Stimulated activated CD8-positive, alpha-beta memory T cell treated with anti-CD3 and anti-CD28 coated beads, Interleukin-7, amount 100 ng/mL, for 1 hour (primary cell): ENCODE measurements around the gene NAT14.

Experiments used
- DNase-seq, 2 donors: peaks; one replicate each; pipeline ENCODE4 v3.0.0-alpha.2; 2020; ENCODE audit warnings: low read depth in 2 of 2

The NAT14 gene

DNA sequence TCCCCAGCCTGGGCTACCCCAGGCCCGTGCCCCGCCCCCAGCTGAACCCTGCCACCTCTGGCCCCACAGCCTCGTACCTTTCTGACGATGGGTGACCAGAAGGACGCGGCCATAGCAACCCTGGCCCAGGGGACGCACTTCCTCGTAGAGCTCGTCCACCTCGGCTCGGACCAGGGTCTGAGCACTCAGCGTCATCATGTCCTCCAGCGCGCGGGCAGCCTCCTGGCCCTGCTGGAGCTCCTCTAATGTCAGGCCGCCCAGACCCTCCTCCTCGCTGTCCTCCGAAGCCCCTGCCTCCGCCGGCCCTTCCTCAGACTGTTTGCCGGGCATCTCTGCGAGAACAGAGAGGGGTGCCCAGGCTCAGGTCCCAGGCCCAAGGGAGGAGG lies 51.0 kb downstream of the NAT14 start:
- DNase-seq, result no peak

DNA sequence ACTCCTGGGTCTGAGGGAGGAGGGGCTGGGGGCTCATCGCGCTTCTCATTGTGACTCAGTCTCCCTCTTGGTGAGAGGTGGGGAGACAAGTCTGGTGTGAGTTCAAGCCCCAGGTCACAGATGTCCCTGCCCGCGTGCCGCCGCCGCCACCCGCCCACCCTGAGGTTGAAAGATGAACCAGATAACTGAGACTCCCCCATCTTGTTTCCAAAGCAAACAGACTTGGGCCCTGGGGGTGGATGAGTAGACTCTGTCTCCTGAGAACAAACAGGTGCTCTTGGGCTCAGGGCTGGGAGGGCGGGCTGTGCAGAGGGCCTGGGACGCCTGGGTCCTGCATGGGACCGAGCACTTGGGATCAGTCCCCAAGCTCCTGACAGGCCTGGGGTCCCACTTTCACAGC lies 51.4 kb downstream of the NAT14 start:
- no peak for DNase-seq
